GM23248 (cell line): ENCODE measurements around the gene PCMTD2. TPM values are rescaled to one million over a fixed set of nuclear protein-coding genes. Genes with fewer than 3 reads are reported as not detected.

Experiments used
- DNase-seq: peaks from one replicate; pipeline ENCODE4 v3.0.0-alpha.2; 2015
- H2AFZ ChIP-seq: fragments of 200-600 bp; sonication (generic); 2 replicates; pipeline ENCODE4 v1.6.1; 2016; ENCODE audit warnings: antibody characterized with exemption
- H3F3A ChIP-seq: fragments of 200-600 bp; sonication (generic); 2 replicates; pipeline ENCODE4 v1.6.1; 2016; ENCODE audit warnings: mild to moderate bottlenecking, antibody characterized with exemption, mixed run types; ENCODE audit not compliant: insufficient read depth
- H3K27ac ChIP-seq: fragments of 200-600 bp; sonication (generic); 2 replicates; pipeline ENCODE4 v1.5.1; 2016; ENCODE audit warnings: mild to moderate bottlenecking
- H3K27me3 ChIP-seq: fragments of 200-600 bp; sonication (generic); replicated peaks from 2 replicates; pipeline ENCODE4 v1.6.1; 2016; ENCODE audit warnings: mild to moderate bottlenecking; ENCODE audit not compliant: insufficient read depth
- H3K36me3 ChIP-seq: fragments of 200-600 bp; sonication (generic); 2 replicates; pipeline ENCODE4 v1.6.1; 2016; ENCODE audit warnings: low read depth, mild to moderate bottlenecking
- H3K4me1 ChIP-seq: fragments of 200-600 bp; sonication (generic); 2 replicates; pipeline ENCODE4 v1.6.1; 2016; ENCODE audit warnings: mild to moderate bottlenecking; ENCODE audit not compliant: insufficient read depth
- H3K4me2 ChIP-seq: fragments of 200-600 bp; sonication (generic); one replicate; pipeline ENCODE4 v1.6.1; 2016; ENCODE audit warnings: mild to moderate bottlenecking; ENCODE audit not compliant: unreplicated experiment
- H3K4me3 ChIP-seq: fragments of 200-600 bp; sonication (generic); 2 replicates; pipeline ENCODE4 v1.5.1; 2016; ENCODE audit warnings: mild to moderate bottlenecking
- H3K79me2 ChIP-seq: fragments of 200-600 bp; sonication (generic); 2 replicates; pipeline ENCODE4 v1.6.1; 2016; ENCODE audit warnings: mild to moderate bottlenecking; ENCODE audit not compliant: insufficient read depth
- H3K9ac ChIP-seq: fragments of 200-600 bp; sonication (generic); 2 replicates; pipeline ENCODE4 v1.6.1; 2016; ENCODE audit warnings: mild to moderate bottlenecking
- H3K9me2 ChIP-seq: fragments of 200-600 bp; sonication (generic); 2 replicates; pipeline ENCODE4 v1.6.1; 2016; ENCODE audit warnings: mixed run types, mild to moderate bottlenecking, moderate library complexity; ENCODE audit not compliant: insufficient read depth
- H3K9me3 ChIP-seq: fragments of 200-600 bp; sonication (generic); one replicate; pipeline ENCODE4 v1.6.1; 2017; ENCODE audit warnings: low read depth
- H4K20me1 ChIP-seq: fragments of 200-600 bp; sonication (generic); 2 replicates; pipeline ENCODE4 v1.6.0; 2016; ENCODE audit not compliant: insufficient read depth
- EZH2 ChIP-seq: fragments of 200-600 bp; sonication (generic); IDR thresholded peaks from 2 replicates; pipeline ENCODE4 v1.6.1; 2018; ENCODE audit warnings: antibody characterized with exemption, mild to moderate bottlenecking; ENCODE audit not compliant: insufficient read depth, poor library complexity, severe bottlenecking
- EZH2phosphoT487 ChIP-seq: fragments of 200-600 bp; sonication (generic); IDR thresholded peaks from 2 replicates; pipeline ENCODE4 v1.6.1; 2018; ENCODE audit warnings: antibody characterized with exemption, moderate library complexity, mild to moderate bottlenecking, low read depth; ENCODE audit not compliant: insufficient read depth
- WGBS, 2 experiments: methylation state at CpG; one replicate each; pipeline ENCODE4 v1.1.6; 2015 to 2017; ENCODE audit warnings: low lambda C conversion rate in 2 of 2, low coverage in 1 of 2; ENCODE audit errors: missing lambda C conversion rate in 2 of 2; 5-methylcytosine and 5-hydroxymethylcytosine counted together
- in situ Hi-C: fragments of 300-500 bp; cut with MboI; formaldehyde crosslinking; loops from 2 replicates; pipeline ENCODE4 v1.15.0; 2020
- polyA plus RNA-seq: library from polyadenylated mRNA; unstranded; fragments of >200 nt; fragmentation: Nextera tagmentation; extraction: Ambion mirVana; gene quantifications from 2 replicates; pipeline ENCODE4 v1.2.1, GENCODE V29; 2016
- total RNA-seq: library from RNA; depleted of rRNA; stranded (reverse); fragments of >200 nt; shearing (Covaris generic); gene quantifications from 2 replicates; pipeline ENCODE4 v1.2.3, GENCODE V29; 2014

PCMTD2 gene
- total and polyA plus RNA-seq, 2 experiments from 2014 or later, result 21.1 to 34.3 TPM

DNA sequence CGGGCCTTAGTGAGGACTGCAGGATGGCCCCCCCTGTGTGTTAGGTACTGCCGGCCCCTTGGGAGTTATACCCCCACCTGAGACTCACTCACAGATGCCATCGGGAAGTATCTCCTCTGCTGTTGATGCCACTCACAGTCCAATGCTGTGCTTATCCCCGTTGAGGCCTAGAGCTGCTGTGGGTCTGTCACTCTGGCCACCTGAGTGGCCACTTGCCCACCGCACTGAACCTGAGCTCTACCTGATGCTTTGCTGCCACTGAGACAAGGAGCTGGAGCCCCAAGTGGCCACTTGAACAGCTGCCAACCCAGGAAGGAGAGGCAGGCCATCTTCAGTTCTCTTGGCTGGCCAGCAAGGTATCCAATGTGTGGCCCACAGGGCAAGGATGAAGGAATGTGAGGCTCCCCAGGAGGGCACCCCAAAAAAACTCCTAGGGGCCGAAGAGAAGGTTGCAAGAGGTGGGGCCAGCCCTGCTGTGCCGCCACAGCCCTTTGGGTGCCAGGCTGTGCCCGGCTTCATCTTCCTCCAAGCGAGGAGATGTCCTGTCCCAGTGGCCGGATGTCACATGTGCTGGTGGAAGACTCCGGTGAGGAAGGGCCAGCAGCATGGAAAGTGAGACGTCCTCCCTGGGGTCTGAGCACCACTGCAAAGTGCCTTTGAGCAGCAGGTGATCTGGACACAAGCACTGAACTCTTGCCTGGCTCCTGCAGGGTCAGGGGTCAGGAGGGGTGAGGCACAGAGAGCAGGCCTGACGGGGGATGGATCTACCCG, 29.5 kb upstream of the PCMTD2 start:
- Histone ChIP-seq H3K36me3 (no peaks in the 10 kb centered on the region), H3K27ac (no peak overlapping the region), H3K27me3 (peaks cover 11% of the 10 kb centered on the region; the same call in 1 of the 2 replicates), H3F3A (peaks cover 8% of the 10 kb centered on the region), H4K20me1 (no peaks in the 10 kb centered on the region), H3K9me3 (no peaks in the 10 kb centered on the region), H3K9ac (no peak overlapping the region), H3K4me1 (peaks cover 18% of the 10 kb centered on the region), H3K4me3 (no peak overlapping the region), H3K79me2 (no peaks in the 10 kb centered on the region), H3K4me2 (no peak overlapping the region), H3K9me2 (no peaks in the 10 kb centered on the region), H2AFZ (no peak overlapping the region)
- in situ Hi-C loops, result no loop called here
- TF ChIP-seq EZH2phosphoT487 (no peak), EZH2 (no peak)
- 86 to 87% methylated on average over 14 of the region's 14 CpGs for WGBS, 2 experiments
- DNase-seq, result no peak

DNA sequence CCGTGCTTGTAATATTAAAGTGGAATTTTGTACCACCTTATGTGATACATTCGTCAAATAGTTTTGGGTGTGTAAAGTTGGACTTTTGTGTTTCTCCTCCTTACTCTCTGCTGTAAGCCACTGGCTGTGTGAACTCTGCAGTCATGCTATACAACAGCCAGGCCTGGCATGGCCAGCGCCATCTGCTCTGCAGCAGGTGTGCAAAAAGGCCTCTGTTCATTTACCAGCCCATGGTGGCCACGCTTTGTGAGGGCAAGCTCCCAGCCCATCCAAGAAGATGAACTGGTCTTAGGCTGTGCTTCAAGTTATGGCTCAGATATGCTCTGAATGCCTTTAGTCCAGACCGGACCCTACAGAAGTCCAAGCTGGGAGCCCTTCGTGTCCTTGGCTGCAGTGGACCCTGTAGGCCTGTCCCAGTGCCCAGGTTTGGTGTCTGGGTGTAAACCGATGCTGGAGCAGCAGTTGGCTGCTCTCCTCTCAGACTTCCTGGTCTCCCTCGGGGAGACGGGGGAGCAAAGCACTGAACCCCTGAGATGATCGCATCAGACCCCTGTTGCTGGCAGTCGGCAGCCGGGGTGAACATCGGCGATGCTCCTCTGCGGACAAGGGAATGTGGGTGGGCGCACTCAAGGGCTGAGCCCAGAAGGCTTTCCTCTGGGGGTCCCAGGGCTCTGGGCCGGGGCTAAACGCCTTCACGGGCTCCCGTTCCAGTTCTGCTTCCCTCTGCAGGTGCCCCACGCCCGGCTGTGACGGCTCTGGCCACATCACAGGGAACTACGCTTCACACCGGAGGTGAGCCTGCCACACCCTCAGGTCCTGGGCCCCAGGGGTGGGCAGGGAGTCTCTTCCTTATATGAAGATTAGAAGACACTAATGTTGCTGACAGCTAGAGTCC, 28.6 kb upstream of the PCMTD2 start:
- no peak overlapping the region for H3K4me3 ChIP-seq
- H3K36me3 ChIP-seq, result no peaks in the 10 kb centered on the region
- peaks cover 18% of the 10 kb centered on the region for H3K4me1 ChIP-seq
- H3K9me2 ChIP-seq, result no peaks in the 10 kb centered on the region
- no peaks in the 10 kb centered on the region for H4K20me1 ChIP-seq
- H2AFZ ChIP-seq, result no peak overlapping the region
- H3K27me3 ChIP-seq, result peaks cover 11% of the 10 kb centered on the region; the same call in 1 of the 2 replicates
- H3K9me3 ChIP-seq, result no peaks in the 10 kb centered on the region
- H3K9ac ChIP-seq, result no peak overlapping the region
- H3F3A ChIP-seq, result peaks cover 8% of the 10 kb centered on the region
- H3K4me2 ChIP-seq, result no peak overlapping the region
- H3K79me2 ChIP-seq, result no peaks in the 10 kb centered on the region
- in situ Hi-C loops, result no loop called here
- DNase-seq, result no peak
- H3K27ac ChIP-seq, result no peak overlapping the region
- WGBS, 2 experiments, result 79 to 83% methylated on average over 25 of the region's 25 CpGs
- no peak for TF ChIP-seq EZH2phosphoT487
- no peak for TF ChIP-seq EZH2

DNA sequence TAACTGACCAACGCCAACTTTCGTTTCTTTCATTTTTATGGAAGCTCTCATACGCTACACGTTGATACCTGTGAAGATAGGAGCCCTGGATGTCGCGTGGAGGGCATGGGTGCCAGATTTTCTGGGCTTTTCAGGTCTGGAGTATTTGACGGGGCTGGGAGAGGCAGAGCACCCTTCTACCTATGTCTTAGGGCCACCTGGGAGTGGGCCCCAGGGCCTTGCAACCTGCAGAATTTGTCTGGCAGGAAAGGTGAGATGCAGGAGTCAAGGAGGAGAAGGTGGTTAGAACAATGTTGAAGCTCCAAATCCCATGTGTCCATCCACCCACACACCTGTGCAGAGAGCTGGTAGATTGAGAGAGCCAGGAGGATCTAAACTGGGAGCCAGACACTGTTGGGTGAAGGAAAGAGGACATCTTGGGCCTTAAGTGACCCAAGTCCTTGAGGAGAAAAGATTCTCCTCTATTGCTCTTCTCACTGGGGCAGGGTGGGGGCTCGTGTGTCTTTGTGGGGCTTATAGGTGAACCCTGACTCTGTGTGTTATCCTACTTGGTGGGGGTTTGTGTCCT, 27.4 kb upstream of the PCMTD2 start:
- H3K9me2 ChIP-seq, result no peaks in the 10 kb centered on the region
- H3F3A ChIP-seq, result peaks cover 8% of the 10 kb centered on the region
- in situ Hi-C loops, result no loop called here
- TF ChIP-seq EZH2 (no peak), EZH2phosphoT487 (no peak)
- H3K79me2 ChIP-seq, result no peaks in the 10 kb centered on the region
- H4K20me1 ChIP-seq, result no peaks in the 10 kb centered on the region
- no peak for DNase-seq
- H3K4me3 ChIP-seq, result no peak overlapping the region
- H3K9ac ChIP-seq, result no peak overlapping the region
- H3K4me1 ChIP-seq, result peaks cover 18% of the 10 kb centered on the region
- WGBS, 2 experiments, result 54 to 55% methylated on average over 8 of the region's 8 CpGs
- H3K36me3 ChIP-seq, result no peaks in the 10 kb centered on the region
- peaks cover 11% of the 10 kb centered on the region; the same call in 1 of the 2 replicates for H3K27me3 ChIP-seq
- no peaks in the 10 kb centered on the region for H3K9me3 ChIP-seq
- H3K4me2 ChIP-seq, result no peak overlapping the region
- H3K27ac ChIP-seq, result no peak overlapping the region
- H2AFZ ChIP-seq, result no peak overlapping the region

DNA sequence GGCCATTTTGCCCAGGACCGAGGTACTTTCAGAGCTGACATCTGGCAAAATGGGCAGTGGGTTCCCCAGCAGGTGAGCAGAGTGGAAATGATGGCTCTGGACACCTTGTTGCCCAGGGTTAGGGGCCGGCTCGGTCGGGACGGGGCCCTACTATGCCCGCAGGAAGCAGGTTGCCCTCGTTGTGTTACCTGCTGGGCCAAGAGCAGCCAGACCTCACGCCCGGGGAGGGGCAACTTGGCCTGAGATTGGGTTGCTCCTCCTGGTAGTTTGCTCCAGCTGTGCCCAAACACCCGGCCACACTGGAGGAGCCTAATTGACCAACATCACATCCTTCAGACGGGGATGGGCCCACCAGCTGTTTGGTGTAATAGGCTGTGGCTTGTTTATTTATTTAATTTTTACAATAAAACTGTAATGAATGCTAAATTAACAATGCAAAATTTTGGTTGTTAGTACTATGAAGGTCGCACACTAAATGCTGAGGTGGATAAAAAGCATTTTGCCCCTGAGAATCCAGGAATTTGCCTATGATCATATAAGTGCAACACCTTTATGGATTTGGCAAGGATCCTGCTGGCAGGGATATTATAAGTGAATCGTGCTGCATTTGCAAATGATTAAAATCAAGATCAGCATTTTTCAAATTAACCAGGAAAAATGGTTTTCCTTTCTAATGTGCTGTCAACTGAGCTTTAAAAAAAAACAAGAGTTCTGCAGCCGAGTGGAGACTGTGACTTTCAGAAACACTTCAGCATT, 26.6 kb upstream of the PCMTD2 start:
- in situ Hi-C loops, result no loop called here
- H3K27me3 ChIP-seq, result peaks cover 11% of the 10 kb centered on the region; the same call in 1 of the 2 replicates
- no peak overlapping the region for H3K4me2 ChIP-seq
- no peaks in the 10 kb centered on the region for H3K36me3 ChIP-seq
- H3K4me1 ChIP-seq, result peaks cover 10% of the 10 kb centered on the region
- H3K9me3 ChIP-seq, result no peaks in the 10 kb centered on the region
- DNase-seq, result no peak
- no peak overlapping the region for H3K27ac ChIP-seq
- no peaks in the 10 kb centered on the region for H3K9me2 ChIP-seq
- H3F3A ChIP-seq, result peaks cover 8% of the 10 kb centered on the region
- no peaks in the 10 kb centered on the region for H3K79me2 ChIP-seq
- H4K20me1 ChIP-seq, result no peaks in the 10 kb centered on the region
- no peak for TF ChIP-seq EZH2phosphoT487
- no peak for TF ChIP-seq EZH2
- H2AFZ ChIP-seq, result no peak overlapping the region
- 49 to 52% methylated on average over 12 to 14 of the region's 14 CpGs for WGBS, 2 experiments
- no peak overlapping the region for H3K4me3 ChIP-seq
- no peak overlapping the region for H3K9ac ChIP-seq
